ENCODE results near the gene ZDHHC14.

GRCh38 chr6:157628463-157628862 lies 247.5 kb downstream of the ZDHHC14 start:
- no peak for TF ChIP-seq CTCF (IDR thresholded peaks at IDR 0.05)
- TF ChIP-seq ZFX (IDR thresholded peaks at IDR 0.05; ENCODE audit: borderline replicate concordance): no peak

All from 22Rv1 (cell line).